Measurements from ENCODE around the gene MUC2.

MUC2 gene

GRCh38 chr11:1092145-1092670, 17.5 kb downstream of the MUC2 start:
- no peaks in the 10 kb centered on the region for H3K27me3 ChIP-seq

GRCh38 chr11:1092919-1093318, 18.2 kb downstream of the MUC2 start:
- Histone ChIP-seq H3K36me3 (no peaks in the 10 kb centered on the region), H3K27ac (no peak overlapping the region), H3K9me3 (peaks cover 9% of the 10 kb centered on the region), H3K4me1 (no peaks in the 10 kb centered on the region), H4K20me1 (no peaks in the 10 kb centered on the region), H3K9ac (no peak overlapping the region), H3K27me3 (no peaks in the 10 kb centered on the region), H3K4me2 (no peak overlapping the region), H3K4me3 (no peak overlapping the region)
- TF ChIP-seq Cebpa-rat (IDR thresholded peaks at IDR 0.05) = no peak

More at GRCh38 chr11:1092145-1092670, 17.5 kb downstream of the MUC2 start:
- Histone ChIP-seq H4K20me1 (no peaks in the 10 kb centered on the region), H3K4me3 (no peak overlapping the region), H3K9ac (no peak overlapping the region), H3K4me1 (no peaks in the 10 kb centered on the region), H3K9me3 (peaks cover 9% of the 10 kb centered on the region), H3K27ac (no peak overlapping the region), H3K36me3 (no peaks in the 10 kb centered on the region), H3K4me2 (no peak overlapping the region)
- TF ChIP-seq Cebpa-rat (IDR thresholded peaks at IDR 0.05) = no peak

- Histone ChIP-seq H3K4me1 (no peaks in the 10 kb centered on the region), H4K20me1 (no peaks in the 10 kb centered on the region), H3K9me3 (peaks cover 46% of the 10 kb centered on the region), H3K27ac (no peak overlapping the region), H3K4me3 (no peak overlapping the region), H3K36me3 (no peaks in the 10 kb centered on the region), H3K4me2 (no peak overlapping the region), H3K9ac (no peak overlapping the region), H3K27me3 (no peaks in the 10 kb centered on the region)
- TF ChIP-seq Cebpa-rat (IDR thresholded peaks at IDR 0.05) = no peak
These were observed 25.1 kb downstream of the MUC2 start for GRCh38 chr11:1099519-1100355.

- Histone ChIP-seq H3K4me3 (no peak overlapping the region), H3K27me3 (no peaks in the 10 kb centered on the region), H3K9me3 (peaks cover 45% of the 10 kb centered on the region), H3K4me1 (no peaks in the 10 kb centered on the region), H3K36me3 (no peaks in the 10 kb centered on the region), H3K4me2 (no peak overlapping the region), H3K27ac (no peak overlapping the region), H4K20me1 (no peaks in the 10 kb centered on the region), H3K9ac (no peak overlapping the region)
- TF ChIP-seq Cebpa-rat (IDR thresholded peaks at IDR 0.05) = no peak
These were observed 26.0 kb downstream of the MUC2 start for GRCh38 chr11:1100417-1101245.

- H3K4me2 ChIP-seq = no peak overlapping the region
- TF ChIP-seq Cebpa-rat (IDR thresholded peaks at IDR 0.05) = no peak
These were observed 26.8 kb downstream of the MUC2 start for GRCh38 chr11:1101318-1102089.

GRCh38 chr11:1102221-1102971, 27.7 kb downstream of the MUC2 start:
- no peak overlapping the region for H3K4me3 ChIP-seq
- no peaks in the 10 kb centered on the region for H4K20me1 ChIP-seq
- no peak for TF ChIP-seq Cebpa-rat (IDR thresholded peaks at IDR 0.05)
- peaks cover 3% of the 10 kb centered on the region; the same call in 1 of the 2 replicates for H3K4me1 ChIP-seq
- peaks cover 37% of the 10 kb centered on the region for H3K9me3 ChIP-seq
- no peaks in the 10 kb centered on the region for H3K27me3 ChIP-seq
- H3K27ac ChIP-seq = no peak overlapping the region
- no peak overlapping the region for H3K4me2 ChIP-seq
- H3K36me3 ChIP-seq = no peaks in the 10 kb centered on the region
- H3K9ac ChIP-seq = no peak overlapping the region

More at GRCh38 chr11:1101318-1102089, 26.8 kb downstream of the MUC2 start:
- no peaks in the 10 kb centered on the region for H3K27me3 ChIP-seq
- H3K36me3 ChIP-seq = no peaks in the 10 kb centered on the region
- H3K4me1 ChIP-seq = no peaks in the 10 kb centered on the region
- no peak overlapping the region for H3K27ac ChIP-seq
- no peak overlapping the region for H3K4me3 ChIP-seq
- H4K20me1 ChIP-seq = no peaks in the 10 kb centered on the region
- H3K9ac ChIP-seq = no peak overlapping the region
- H3K9me3 ChIP-seq = peaks cover 37% of the 10 kb centered on the region

- Histone ChIP-seq H3K4me3 (no peak overlapping the region), H3K27ac (no peak overlapping the region), H3K36me3 (no peaks in the 10 kb centered on the region), H3K4me1 (peaks cover 4% of the 10 kb centered on the region; the same call in 1 of the 2 replicates), H3K27me3 (no peaks in the 10 kb centered on the region), H3K9ac (no peak overlapping the region), H3K4me2 (no peak overlapping the region), H4K20me1 (no peaks in the 10 kb centered on the region), H3K9me3 (peaks cover 37% of the 10 kb centered on the region)
- TF ChIP-seq Cebpa-rat (IDR thresholded peaks at IDR 0.05) = no peak
These were observed 28.3 kb downstream of the MUC2 start for GRCh38 chr11:1102996-1103395.

- Histone ChIP-seq H3K9ac (no peak overlapping the region), H3K27me3 (no peaks in the 10 kb centered on the region), H3K4me3 (no peak overlapping the region), H4K20me1 (no peaks in the 10 kb centered on the region), H3K9me3 (peaks cover 37% of the 10 kb centered on the region), H3K4me1 (peaks cover 4% of the 10 kb centered on the region; the same call in 1 of the 2 replicates), H3K27ac (no peak overlapping the region), H3K4me2 (no peak overlapping the region), H3K36me3 (no peaks in the 10 kb centered on the region)
- no peak for TF ChIP-seq Cebpa-rat (IDR thresholded peaks at IDR 0.05)
These were observed 29.0 kb downstream of the MUC2 start for GRCh38 chr11:1103401-1104360.
